GM12865 (cell line): Measurements from ENCODE around the gene C3AR1.

Experiments used
- DNase-seq: peaks from one replicate; pipeline ENCODE4 v3.0.0; 2010; ENCODE audit warnings: low read depth
- H3K4me3 ChIP-seq: 2 replicates; pipeline ENCODE4 v1.5.1; 2011; ENCODE audit warnings: mild to moderate bottlenecking, low read depth, low read length, control low read depth
- TF ChIP-seq, protein P1 (sequence below): IDR thresholded peaks from 2 replicates; pipeline ENCODE4 v1.5.1; 2011; ENCODE audit warnings: low read length, control low read depth, low read depth, inconsistent platforms; ENCODE audit not compliant: insufficient read depth; ENCODE audit errors: missing control alignments

Gene C3AR1

DNA sequence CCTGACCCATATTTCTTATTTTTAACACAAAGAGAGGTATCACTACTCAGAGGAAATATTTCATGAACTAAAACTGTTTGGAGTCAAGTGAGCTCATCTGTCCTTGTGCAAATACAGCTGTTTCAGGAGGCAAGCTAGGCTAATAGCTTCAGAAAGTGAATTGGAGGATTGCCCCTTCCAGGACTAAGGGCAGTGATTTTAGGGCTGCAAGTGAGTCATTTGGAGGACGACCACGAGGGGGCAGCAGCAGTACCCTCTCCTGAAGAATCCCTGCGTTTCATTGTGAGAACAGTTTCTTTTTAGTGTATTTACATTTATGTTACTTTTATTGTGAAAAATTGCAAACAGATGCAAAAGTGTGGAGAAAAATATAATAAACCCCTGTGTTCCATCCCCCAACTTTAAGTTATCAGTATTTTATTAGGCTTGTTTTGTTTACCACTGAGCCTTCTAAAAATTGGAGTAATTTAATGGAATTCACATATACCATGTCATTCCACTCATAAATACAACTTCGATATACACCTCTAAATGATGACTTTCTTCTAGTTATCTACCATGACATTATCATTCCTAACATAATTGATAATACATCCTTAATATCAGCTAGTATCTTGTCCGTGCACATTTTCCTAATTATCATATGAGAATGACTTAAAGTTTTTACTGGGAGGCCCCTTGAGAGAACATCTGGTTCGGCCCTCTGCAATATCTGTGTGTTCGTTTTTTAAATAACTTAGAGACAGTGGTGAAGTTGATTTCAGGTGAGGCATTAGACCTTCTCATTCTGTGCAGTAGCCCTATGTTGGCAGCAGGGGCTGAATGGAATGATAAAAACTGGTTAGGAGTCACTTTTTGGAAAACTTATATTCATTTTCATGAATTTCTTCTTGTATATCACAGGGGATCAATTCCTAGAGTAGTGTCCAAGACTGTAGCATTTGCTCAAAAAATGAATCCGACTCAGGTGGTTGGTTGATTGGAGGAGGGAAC is 19.9 kb downstream of the C3AR1 start:
- no peak overlapping the region for H3K4me3 ChIP-seq
- DNase-seq = peak; percentile 80
- TF ChIP-seq, protein P1, sequence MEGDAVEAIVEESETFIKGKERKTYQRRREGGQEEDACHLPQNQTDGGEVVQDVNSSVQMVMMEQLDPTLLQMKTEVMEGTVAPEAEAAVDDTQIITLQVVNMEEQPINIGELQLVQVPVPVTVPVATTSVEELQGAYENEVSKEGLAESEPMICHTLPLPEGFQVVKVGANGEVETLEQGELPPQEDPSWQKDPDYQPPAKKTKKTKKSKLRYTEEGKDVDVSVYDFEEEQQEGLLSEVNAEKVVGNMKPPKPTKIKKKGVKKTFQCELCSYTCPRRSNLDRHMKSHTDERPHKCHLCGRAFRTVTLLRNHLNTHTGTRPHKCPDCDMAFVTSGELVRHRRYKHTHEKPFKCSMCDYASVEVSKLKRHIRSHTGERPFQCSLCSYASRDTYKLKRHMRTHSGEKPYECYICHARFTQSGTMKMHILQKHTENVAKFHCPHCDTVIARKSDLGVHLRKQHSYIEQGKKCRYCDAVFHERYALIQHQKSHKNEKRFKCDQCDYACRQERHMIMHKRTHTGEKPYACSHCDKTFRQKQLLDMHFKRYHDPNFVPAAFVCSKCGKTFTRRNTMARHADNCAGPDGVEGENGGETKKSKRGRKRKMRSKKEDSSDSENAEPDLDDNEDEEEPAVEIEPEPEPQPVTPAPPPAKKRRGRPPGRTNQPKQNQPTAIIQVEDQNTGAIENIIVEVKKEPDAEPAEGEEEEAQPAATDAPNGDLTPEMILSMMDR = peak; percentile 85

DNA sequence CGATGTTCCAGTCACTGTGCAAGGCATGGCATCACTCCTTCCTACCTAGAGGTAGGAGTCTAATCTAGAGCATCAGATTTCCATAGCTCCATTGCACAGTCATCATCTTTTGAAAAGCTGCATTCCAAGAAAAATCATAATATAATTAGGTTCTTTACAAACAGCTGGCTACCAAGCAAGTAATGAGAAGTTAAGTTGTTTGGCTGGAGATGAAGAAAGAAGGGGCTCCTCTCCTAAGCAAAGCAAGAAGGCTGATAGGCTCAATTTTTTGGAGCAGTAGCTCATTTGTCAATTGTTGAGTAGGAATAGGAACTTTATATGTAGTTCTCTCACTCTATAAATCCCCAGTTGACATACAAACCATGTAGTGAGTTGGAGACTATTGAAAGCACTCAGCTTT is 25.4 kb downstream of the C3AR1 start:
- TF ChIP-seq, protein P1 = no peak
- no peak overlapping the region for H3K4me3 ChIP-seq
- DNase-seq = no peak

DNA sequence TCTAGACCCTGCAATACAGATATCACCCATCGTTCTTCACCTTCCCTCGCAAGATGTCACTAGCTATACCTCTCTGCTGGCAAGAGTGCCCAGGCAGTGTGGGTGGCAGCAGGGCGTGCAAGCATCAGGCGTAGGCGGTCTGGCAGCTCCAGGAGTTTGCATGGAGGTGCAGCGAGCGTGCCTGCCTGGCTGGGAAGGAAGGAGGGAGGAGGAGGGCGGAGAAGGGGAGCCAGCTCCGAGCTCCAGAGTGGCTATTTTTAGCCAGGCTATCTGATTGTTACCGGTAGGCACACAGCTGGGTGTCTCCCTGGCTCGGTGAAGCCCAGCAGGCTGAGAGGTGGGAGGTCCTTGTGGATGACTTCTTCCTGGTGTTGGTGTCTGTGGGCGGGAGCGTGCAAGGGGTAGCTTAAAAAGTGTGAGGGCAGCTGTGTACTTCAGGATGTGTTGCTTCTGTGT is 27.5 kb downstream of the C3AR1 start:
- TF ChIP-seq, protein P1 = no peak
- no peak overlapping the region for H3K4me3 ChIP-seq
- DNase-seq = no peak

DNA sequence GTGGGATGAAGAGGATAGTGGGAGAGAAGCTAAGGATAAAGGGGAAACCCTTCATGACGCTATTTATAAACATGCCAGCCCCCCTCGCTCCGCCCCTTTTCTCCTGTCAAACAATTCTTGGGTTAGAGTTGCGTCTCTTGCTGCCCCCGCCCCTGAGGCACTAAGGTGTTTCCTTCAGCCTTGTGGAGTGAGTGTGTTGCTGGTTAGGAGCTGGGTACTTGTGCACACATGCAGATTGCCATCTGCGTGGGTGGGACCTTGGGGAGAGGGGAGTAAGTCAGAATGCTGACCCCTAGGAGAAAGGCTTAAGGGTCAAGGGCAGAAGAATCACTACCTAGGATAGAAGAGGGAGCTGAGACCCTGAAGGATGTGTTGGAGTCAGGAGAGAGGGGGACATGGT is 28.2 kb downstream of the C3AR1 start:
- TF ChIP-seq, protein P1 = no peak
- H3K4me3 ChIP-seq = no peak overlapping the region

DNA sequence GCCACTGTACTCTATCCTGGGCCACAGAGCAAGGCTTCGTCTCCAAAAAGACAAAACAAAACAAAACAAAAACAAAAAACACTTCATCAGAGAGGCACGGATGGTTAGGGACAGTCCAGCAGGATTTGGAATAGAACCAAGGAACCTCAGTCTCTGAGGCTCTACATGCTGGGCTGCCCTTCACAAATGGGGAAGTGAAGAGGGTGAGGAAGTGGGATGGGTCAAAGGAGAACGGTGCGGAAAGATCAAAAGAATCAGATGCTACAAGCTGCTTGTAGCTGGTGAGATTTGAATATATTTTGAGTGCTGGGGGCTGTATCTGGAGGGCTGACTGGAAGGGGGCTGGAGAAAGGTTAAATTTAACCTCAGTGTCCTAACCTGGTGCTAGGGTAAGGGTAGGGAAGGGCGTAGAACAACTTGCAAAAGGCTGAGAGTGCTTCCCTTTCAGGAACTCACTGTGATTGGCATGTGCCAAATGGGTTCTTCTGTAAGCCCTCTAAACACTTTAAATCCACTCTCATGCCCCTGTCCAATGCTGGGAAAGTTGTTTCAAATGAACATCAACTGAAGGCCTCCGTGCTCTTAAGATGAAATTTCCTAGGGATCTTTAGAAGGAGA is 29.0 kb downstream of the C3AR1 start:
- DNase-seq = peak; percentile 25
- TF ChIP-seq, protein P1 = no peak
- no peak overlapping the region for H3K4me3 ChIP-seq

More for the DNA sequence above, 28.2 kb downstream of the C3AR1 start:
- DNase-seq = no peak

DNA sequence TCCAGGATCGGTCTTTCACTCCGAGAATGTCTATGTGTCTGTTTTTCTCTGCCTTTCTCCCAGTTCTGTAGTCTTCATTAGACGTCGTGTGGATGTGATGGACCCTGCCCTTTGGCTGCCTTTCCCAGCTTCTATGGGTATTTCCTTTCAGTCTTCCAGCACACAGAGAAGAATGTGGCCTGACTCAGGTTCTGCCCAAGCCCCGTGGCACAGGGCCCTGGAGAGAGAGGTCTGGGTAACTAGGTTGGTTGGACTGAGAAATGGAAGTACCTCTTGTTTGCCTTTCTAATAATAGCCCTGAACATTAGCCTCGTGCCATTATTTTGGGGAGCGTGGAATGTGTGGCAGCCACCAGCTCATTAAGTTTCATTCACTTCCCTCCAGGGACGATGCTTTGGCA is 29.8 kb downstream of the C3AR1 start:
- no peak for DNase-seq
- TF ChIP-seq, protein P1 = no peak
- H3K4me3 ChIP-seq = no peak overlapping the region
